OCI-M2 (cell line): Measurements from ENCODE around the gene ADSS1.
A peak's percentile ranks its signal among the peaks of the same experiment; 100 is the strongest.
"Not testable (repeated sequence)": the region's sequence is repeated elsewhere in the genome, so short reads cannot be mapped to it uniquely, and the experiment has no call there.

ENCODE experiments used
- DNase-seq: peaks from one replicate; lab custom pipeline; 2025; ENCODE audit not compliant: unreplicated experiment; lab: John Stamatoyannopoulos, UW

Gene ADSS1

DNA sequence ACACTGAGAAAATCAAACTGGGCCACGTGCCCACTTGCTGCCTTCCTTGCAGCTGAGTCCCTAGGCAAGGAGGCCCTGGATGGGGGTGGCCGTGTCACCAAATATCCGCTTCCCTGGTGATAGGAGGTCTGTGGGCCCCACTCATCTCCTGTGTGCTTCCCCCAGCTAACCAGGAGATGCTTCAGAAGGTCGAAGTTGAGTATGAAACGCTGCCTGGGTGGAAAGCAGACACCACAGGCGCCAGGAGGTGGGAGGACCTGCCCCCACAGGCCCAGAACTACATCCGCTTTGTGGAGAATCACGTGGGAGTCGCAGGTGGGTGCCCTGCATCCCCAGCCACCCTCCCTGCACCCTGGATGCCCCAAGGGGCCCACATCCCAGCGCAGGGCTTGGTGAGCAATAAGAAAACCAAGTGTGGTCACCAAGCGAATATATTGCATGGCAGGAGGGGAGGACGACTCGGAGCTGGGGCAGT, 22.1 kb downstream of the ADSS1 start:
- no peak for DNase-seq

DNA sequence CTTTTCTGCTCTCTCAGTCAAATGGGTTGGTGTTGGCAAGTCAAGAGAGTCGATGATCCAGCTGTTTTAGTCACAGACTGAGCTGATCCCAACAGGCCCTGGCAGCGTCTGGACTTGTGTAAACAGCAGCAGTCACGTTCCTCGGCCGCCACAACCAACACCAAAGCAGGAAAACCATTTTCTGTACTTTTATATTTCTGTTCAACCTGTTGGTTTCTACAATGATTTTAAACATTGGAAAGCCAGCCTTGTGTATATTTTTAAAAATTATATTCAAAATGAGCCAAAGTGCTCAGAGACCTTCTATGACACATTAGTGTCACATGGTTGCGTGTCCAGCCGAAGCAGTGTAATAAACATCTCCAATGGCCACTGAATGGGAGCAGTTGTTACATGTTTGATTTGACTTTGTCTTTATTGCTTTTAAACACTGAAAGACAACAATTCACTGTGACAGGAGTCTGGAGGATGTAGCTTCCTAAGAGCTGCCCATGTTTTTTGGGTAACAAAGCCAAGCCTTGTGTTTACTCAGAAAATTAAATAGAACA, 23.0 kb downstream of the ADSS1 start:
- DNase-seq, result no peak

DNA sequence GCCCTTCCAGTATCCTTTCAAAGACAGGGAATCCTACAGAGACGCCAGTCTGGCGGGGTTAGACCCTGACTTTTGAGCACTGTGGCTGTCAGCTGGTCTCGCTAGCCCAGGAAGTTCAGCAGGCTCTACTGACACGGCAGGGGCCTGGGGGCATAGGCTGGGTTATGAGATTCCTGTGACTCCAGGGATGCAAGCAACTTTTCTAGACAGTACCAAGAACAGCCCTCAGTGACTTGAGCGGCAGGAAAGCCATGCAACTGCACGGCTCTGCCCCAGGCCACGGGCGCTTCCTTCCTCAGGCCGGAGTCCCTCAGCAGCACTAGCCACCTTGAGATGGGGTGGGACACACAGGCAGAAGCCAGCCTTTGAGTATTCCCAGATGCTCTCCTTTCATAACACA, 23.8 kb downstream of the ADSS1 start:
- DNase-seq, result no peak

DNA sequence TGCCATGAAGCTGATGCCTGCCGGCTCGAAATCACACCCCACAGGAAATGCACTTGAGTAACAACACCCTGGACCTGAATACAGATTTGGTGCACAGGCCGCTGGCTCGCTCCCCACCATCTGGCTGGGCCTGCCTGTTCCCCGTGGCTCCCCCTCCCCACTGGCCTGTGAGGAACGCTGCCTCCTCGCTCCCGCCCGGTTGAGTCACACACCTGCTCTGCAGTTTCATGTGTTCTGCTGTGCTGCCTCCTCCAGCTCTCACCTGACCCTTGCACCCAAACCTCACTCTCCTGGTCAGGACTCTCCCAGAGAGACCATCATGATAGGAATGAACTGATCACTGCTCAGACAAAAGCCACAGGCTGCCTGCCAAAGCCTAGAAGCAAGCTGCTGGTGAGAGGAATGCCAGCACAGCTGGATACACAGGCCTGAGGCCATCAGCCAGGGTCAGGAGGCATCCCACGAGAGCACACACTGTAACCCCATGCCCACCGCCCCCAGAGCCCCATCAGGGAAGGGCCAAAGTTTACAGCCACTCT, 25.2 kb downstream of the ADSS1 start:
- no peak for DNase-seq

DNA sequence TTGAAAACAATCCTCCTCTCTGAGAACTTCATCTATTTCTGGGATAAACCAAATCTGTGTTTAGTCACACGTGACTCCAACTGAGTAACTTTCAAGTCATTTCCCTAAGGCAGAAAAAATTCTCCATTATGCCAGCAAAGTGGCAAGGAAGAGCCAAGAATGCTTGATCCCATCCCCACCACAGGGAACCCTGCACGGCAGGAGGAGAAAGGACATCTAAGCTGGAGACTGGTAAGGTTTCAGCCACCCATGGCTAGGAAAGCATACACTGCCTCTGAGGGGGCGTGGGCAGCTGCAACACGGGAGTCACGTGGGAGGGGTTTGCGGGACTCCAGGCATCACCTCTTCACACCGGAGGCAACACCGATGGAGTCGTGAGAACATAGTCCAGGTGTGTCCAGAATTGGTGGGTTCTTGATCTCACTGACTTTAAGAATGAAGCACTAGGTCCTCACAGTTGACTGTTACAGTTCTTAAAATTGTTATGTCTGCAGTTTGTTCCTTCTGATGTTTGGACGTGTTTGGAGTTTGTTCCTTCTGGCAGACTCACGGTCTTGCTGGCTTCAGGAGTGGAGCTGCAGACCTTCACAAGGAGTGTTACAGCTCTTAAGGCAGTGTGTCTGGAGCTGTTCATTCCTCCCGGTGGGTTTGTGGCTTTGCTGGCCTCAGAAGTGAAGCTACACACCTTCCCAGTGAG, 26.2 kb downstream of the ADSS1 start:
- no peak for DNase-seq

DNA sequence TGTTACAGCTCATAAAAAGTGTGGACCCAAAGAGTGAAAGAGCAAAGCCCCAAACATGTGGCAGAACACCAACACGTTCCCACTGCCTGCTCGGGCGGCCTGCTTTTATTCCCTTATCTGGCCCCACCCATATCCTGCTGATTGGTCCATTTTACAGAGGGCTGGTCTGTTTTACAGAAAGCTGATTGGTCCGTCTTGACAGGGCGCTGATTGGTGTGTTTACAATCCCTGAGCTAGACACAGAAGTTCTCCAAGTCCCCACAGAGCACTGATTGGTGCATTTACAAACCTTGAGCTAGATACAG, 26.7 kb downstream of the ADSS1 start:
- DNase-seq, result not testable (repeated sequence)

DNA sequence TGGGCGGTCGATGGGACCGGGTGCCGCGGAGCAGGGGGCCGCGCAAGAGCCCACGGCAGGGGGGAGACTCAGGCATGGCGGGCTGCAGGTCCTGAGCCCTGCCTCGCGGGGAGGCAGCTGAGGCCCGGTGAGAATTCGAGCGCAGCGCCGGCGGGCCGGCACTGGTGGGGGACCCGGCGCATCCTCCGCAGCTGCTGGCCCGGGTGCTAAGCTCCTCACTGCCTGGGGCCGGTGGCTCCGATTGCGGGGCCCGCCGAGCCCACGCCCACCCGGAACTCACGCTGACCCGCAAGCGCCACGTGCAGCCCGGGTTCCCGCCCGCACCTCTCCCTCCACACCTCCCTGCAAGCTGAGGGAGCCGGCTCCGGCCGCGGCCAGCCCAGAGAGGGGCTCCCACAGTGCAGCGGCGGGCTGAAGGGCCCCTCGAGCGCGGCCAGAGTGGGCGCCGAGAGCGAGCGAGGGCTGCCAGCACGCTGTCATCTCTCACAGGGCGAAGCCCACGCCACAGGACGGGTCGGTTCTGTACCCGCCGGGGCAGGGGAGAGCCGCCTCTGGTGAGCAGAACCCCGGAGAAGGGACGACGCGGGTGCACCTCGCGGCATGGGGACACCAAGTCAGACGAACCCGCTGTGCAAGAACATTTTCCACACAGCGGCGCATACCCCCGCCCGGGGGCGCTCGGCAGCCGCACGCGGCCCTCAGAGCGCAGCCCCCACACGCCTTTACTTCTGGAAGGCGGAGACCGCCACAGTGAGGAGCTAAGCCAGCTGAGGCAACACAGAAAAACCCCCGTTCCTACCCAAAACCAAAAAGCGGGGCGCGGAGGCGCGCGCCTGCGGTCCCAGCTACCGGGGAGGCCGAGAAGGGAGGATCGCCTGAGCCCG, 27.8 kb downstream of the ADSS1 start:
- DNase-seq, result no peak

DNA sequence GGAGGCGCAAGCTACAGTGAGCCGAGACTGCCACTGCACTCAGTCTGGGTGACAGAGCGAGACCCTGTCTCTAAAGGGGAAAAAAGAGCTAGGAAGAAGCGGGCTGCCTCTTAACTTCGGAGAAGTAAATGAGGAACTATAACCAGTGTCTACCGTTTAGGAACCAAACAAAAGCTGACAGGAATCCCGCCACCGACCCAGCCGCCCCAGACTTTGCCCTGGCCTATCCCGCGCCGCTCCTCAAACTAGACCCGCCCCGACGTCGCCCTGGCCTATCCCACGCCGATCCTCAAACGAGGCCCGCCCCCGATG, 28.4 kb downstream of the ADSS1 start:
- peak; percentile 98 for DNase-seq

DNA sequence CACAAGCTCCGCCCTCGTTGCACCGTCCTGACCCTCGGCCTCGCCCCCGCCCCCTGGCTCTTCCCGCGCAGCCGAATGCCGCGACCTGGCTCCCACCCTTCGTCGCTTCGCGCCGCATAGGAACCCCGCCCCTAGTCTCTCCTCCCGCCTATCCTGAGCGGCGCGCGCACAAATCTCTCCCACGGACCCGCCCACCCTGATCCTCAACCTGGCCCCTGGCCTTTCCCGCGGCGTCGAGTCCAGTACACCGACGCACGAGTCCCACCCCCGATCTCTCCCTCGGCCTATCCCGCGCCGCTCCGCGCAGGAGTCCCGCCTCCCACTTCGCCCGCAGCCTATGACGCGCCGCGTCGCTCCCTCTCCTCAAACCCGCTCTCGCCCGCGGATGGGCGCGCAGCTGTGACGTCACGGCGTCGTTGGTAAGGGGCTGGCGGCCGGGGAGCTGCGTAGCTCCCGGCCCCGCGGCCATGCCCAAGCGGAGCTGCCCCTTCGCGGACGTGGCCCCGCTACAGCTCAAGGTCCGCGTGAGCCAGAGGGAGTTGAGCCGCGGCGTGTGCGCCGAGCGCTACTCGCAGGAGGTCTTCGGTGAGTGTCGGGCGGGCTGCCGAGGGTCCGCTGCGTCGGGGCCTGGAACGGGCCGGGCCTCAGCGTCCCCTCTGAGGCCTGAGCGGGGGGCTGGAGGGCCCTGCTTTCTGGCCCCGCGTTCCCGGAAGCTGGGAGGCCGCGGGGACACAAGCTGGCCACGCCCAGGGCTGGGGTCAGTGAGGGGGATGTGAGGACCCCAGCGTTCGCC, 28.9 kb downstream of the ADSS1 start, which contains the start of gene SIVA1:
Gene SIVA1, plus strand, starts transcription at position 413 of the 793 bp plus-strand sequence. Its CDS starts 55 bp downstream, at position 468.
- DNase-seq, result peak; percentile 98

DNA sequence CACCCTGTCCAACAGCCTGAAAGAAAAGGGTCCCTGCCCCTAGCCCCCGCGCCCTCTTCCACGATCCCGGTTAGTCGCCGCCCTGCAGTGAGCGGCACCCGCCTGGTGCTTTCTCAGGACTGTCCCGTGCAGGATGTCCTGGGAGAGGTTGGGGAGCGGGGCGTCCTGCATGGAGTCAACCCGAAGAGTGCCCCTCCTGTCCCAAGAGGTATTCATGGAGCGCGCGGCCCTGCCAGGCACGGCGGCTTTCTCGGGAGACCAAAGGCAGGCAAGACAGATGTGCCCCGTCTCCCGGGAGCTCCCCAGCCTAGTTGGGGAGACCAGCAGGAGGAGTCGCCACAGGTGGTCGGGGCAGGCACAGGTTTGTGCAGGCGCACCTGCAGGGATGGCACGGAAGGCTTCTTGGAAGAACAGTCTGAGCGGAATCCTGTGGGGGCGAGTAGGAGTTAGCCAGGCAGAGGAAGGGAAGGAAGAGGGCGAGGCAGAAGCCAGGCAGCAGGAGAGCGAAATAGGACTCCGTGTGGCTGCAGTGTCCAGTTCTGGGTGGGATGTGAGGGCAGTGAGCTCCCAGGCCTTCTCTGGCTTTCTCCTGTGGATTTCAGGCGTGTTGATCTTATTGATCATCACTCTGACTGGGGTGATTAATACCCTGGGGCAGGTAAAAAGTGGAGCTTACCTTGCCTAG, 29.6 kb downstream of the ADSS1 start:
- DNase-seq, result no peak

DNA sequence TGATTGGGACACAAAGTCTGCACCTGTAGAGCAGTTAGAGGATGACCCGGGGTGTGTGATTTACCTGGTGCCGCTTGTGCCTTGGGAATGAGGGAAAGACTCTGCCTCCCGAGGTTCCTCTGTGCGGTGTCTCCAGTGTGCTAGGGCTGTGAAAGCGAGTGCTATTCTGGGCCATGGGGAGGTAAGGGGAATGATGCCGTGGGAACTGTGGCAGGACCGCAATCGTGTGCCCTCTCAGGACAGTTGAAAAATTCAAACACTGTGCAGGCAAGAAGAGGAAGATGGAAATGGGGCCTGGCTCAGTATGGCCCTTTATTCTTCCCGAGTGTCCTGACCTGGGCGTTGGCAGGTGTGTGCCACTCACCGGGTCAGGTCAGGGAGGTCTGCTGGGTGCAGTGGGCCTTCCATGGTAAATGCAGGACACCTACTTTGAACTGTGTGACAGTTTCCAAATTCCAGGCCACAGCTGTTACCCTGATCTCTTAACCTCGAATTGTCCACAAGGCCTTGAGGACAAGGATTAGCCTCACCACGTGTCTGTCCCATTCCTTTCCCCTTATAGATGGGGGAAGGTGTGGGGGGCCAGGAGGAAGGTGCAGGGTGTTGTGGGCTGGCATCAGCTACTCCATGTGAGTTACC, 30.3 kb downstream of the ADSS1 start:
- no peak for DNase-seq

DNA sequence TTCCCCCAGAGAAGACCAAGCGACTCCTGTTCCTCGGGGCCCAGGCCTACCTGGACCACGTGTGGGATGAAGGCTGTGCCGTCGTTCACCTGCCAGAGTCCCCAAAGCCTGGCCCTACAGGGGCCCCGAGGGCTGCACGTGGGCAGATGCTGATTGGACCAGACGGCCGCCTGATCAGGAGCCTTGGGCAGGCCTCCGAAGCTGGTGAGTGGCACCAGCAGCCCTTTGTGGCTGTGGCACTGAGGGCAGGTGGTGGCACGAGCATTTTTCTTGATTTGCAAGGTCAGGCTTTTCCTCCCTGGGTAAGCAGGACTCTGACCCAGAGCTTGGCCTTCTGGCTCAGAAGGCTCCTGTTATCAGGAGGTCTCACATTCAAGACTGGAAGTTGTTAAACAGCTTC, 31.6 kb downstream of the ADSS1 start:
- no peak for DNase-seq

DNA sequence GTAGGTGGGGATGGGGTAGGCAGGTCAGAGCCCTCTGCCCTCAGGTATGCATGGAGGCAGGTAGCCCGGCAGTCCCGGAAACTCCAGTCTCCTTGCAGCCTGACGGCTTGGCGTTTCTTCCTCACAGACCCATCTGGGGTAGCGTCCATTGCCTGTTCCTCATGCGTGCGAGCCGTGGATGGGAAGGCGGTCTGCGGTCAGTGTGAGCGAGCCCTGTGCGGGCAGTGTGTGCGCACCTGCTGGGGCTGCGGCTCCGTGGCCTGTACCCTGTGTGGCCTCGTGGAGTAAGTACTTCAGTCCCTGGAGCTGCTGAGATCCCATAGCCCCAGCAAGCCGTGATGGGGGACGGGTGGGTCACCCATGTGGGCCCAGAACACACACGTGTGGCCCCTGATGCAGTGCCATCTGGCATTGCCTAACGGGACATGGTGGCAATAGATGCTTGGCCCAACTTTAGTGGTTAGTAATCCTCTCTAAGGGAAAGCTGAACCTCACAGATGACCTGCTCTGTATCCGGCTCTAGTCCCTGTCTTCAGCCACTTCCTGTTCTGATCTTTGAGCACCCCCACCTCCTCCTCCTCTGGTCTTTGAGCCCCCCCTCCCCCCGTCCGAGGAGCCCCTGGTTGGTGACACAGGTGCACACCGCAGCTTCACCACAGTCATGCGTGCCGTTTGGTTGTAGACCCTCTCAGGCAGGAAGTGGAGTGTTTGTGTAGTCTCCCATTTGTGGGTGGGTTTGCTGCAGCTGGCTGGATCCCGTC, 32.6 kb downstream of the ADSS1 start:
- DNase-seq, result no peak

DNA sequence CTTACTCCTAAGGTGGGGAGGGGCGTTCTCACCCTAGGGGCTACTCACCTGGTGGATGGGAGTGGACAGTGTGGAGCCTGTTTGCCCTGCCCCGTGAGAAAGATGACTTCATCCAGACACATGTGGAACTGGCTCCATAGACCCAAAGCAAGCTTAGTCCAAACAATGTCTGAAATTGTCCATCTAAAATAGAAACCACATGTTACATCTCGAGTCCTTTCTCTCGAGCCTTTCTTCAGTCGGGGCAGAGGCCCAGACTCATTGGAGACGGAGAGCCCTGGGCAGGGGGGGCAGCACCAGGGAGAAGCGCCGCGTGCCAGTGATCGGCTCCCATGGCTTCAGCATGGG, 33.2 kb downstream of the ADSS1 start:
- no peak for DNase-seq

DNA sequence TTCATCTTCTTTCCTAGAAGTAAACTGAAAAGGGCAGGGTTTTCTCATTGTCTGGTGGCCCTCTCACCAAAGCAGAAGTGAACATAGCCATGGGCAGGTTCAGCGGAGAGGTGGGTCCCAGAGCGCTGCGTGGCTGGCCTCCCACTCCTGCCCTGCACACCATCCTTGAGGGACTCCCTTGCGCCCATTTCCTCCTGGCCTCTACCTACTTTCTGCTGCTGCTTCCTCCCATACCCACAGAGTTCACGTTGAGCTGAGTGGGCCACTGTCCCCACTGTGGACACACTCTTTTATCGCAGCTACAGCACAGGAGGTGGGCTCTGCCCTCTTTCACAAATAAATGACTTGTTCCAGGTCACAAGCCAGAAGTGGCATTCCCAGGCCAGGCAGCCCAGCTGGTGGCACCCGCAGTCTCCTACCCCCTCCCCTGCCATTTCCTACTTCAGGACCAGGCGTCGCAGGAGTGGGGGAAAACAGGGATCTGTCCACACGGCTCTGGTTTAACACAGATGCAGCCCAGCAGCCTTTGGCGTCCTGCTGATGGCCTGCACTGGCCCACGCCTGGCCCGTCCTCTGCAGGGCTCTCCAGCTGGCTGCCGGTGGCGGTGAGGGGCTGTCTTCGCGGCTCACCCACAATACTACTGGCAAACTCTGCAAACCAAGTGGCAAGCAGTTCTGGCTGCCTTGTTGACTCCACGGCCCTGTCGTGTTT, 33.8 kb downstream of the ADSS1 start:
- DNase-seq, result no peak

DNA sequence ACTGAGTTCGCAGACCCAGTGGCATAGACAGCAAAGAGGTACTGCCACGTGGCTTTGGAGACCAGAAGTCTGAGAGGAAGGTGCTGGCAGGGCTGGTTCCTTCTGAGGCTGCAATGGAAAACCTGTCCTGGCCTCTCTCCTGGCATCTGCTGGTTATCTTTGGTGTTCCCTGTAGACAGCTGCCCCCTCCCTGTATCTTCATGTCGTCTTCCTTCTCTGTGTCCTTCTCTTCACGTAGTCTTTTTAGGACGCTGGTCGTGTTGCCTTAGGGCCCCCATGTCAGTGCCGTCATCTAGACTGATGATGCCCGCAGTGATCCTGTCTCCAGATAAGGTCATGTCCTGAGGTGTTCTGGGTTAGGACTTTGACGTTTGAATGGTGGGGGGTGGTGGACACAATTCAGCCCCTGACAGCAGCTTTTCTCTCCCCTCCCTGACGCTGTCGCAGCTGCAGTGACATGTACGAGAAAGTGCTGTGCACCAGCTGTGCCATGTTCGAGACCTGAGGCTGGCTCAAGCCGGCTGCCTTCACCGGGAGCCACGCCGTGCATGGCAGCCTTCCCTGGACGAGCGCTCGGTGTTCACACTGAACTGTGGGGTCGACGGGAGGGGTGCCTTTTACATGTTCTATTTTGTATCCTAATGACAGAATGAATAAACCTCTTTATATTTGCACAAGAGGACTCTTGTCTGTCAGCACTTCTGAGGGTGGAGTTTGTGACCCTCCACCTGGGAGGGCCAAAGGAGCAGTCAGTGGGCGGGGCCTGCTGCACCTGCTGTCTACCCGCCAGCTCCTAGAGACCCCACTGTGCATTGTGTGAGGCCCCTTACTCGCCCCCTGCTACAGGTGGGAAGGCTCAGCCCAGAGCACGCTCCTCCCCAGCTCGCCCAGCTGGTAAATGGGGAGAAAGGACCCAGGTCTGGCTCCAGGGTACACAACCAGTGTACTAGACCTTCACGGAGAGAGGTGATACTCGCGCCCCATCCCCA, 35.2 kb downstream of the ADSS1 start:
- no peak for DNase-seq

DNA sequence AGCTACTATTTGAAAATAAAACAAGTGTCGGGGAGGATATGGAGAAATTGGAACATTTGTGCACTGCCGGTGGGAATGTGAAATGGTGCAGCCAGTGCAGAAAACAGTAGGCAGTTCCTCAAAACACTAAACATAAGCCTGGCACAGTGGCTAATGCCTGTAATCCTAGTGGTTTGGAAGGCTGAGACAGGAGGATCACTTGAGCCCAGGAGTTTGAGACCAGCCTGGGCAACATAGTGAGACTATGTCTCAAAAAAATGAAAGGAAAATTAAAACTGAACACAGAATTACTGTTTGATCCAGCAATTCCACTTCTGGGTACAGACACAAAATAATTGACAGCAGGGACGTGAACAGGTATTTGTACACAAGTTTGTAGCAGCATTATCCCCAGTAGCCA, 41.5 kb downstream of the ADSS1 start:
- DNase-seq, result no peak
